Stimulated activated CD4-positive, alpha-beta T cell treated with anti-CD3 and anti-CD28 coated beads, Interleukin-2, amount 100 ng/mL, for 24 hours (primary cell): ENCODE results near the gene FANCC.

Experiments used
- DNase-seq, 2 donors: peaks; one replicate each; pipeline ENCODE4 v3.0.0-alpha.2; 2020

FANCC gene

GRCh38 chr9:95182854-95183563 lies 134.5 kb downstream of the FANCC start:
- no peak for DNase-seq

- no peak for DNase-seq
Measured at GRCh38 chr9:95181835-95182234, 135.7 kb downstream of the FANCC start.

- DNase-seq, result no peak
Measured at GRCh38 chr9:95181226-95181818, 136.2 kb downstream of the FANCC start.

DNA sequence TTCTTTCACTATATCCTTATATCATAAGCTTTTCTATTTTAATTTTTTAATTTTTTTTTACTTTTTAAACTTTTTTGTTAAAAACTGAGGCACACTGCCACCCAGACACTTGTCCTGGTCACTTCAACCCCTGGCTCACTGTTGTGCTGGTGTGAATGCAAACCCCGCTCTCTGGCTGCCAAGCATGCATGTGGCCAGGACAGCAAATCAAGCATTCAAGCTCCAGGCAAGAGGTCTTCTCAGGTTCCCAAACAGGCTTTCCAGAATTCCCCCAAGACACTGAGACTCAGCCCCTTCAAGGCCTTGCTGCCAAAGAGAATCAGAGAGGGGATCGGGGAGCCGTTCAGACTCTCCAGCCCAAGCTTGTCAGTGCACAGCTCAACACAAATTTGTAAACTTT lies 139.9 kb downstream of the FANCC start:
- DNase-seq, result no peak

DNA sequence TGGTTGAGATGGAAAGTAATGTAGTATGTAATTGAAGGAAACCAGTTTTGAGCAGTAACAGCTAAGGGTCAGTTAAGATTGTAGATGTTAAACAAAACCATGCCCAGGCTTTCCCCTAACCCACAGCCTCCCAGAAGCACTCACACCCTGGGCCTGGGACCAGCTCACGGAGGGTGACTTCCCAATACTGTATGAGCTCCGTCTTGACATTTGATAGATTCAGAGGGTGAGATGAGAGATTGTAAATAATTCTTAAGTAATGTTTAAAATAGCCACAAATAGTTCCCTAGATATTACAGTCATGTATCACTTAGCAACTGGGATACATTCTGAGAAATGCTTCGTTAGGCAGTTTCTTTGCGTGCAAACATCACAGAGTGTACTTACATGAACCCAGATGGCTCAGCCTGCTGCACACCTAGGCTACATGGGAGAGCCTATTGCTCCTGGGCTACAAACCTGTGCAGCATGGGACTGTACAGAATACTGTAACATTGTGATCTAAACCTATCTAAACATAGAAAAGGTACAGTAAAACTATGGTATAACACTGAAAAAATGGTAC lies 140.7 kb downstream of the FANCC start:
- no peak for DNase-seq

DNA sequence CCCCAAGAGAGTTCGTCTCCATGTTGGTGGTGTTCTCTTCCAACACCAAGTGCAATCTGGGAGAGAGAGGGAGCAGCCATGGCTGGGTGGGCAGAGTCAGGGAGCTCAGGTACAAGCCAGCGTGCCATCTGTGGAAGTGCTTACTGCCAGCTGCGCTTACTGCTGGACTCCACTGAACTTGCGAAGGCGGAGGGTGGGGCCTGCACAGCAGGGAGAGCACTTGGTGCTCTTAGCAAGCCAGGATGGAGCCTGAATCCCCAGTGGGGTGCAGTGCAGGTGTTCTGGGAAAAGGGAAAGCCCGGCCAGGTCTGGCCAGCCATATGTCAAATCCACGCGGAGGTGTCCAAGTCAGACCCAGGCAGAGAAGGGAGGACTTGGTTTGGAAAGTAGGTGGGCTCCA lies 142.0 kb downstream of the FANCC start:
- DNase-seq, result no peak

DNA sequence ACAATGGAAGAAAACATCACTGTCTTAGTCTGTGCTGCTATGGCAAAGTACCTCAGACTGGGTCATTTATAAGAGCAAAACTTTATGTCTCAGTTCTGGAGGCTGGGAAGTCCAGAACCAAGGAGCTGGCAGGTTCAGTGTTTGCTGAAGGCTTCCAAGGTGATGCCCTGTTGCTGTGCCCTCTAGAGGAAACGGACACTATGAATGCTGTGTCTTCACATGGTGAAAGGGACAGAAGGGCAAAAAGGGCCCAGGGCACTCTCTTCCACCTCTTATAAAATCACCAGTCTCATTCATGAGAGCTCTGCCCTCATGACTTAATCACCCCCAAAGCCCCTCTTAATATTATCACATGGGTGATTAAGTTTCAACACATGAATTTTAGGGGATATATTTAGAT lies 143.5 kb downstream of the FANCC start:
- no peak for DNase-seq

GRCh38 chr9:95171596-95171995 lies 145.9 kb downstream of the FANCC start:
- DNase-seq, result no peak

- DNase-seq, result no peak
Measured at GRCh38 chr9:95171001-95171400, 146.5 kb downstream of the FANCC start.

DNA sequence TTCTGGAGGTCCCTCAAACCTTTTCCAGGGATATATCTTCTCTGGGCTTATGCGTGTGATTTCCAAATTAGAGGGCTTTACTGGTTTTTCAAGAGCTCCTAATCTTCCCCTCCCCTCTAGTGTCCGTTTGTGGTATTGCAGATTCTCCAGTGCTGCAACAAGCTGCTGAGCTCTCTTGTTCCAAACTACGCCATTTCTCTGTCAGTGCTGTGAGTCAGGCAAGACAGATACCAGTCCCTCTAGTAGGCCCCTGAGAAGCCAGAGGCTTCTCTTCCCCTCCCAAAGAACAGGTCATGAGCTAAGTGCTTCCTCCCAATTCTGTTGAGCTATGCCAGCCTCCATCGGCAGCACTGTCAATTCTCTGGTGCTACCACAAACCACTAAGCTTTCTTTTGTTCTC lies 149.5 kb downstream of the FANCC start:
- peak; percentile 57 to 71 for DNase-seq

DNA sequence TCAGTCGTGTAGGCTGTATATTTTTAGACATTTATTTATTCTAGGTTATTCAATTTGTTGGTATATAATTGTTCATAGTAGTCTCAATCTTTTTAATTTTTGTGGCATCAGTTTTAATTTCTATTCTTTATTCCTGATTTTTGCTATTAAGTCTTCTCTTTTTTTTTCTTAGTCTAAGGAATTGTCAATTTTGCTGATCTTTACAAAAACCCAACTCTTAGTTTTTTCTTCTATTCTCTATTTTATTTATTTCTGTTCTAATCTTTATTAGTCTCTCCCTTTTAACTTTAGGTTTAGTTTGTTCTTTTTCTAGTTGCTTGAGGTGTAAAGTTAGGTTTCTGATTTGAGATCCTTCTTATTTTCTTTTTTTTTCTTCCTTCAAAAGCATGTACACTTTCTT lies 152.5 kb downstream of the FANCC start:
- DNase-seq, result no peak

GRCh38 chr9:95157481-95158151 lies 159.9 kb downstream of the FANCC start:
- DNase-seq, result no peak

DNA sequence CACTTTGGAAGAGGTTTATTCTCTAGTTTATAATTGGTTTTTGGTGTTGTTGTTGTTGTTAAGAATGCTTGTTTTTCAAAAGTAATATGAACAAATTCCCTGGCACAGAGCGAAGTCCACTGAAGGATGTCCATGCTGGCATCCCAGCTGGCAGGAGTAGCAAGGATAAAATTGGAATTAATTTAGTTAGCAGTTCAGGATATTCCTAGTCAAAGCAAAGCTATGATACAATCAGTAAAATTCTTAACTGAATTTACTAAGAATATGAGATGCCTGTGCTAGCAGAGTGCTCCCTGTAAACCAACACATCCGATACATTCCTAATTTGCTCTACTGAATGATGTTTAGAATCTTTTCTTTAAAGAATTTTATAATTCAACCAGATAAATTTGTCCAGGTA lies 161.4 kb downstream of the FANCC start:
- DNase-seq, result no peak

GRCh38 chr9:95155220-95155619 lies 162.3 kb downstream of the FANCC start:
- no peak for DNase-seq

DNA sequence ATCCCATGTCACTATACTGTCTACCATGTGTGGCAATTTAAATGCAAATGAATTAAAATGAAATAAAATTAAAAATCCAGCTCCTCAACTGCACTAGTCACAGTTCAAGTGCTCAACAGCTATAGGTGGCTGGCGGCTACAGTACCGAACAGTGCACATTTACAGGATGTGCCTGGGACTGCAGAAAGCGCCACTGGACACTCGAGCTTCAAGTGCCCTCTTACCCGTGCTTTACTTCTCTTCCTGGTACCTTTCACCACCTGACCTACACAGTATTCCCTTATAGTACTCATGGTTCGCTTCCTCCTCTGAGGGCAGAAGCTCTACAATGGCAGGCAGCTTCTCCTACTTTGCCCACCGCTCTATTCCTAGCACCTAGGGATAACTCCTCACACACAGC lies 166.6 kb downstream of the FANCC start:
- no peak for DNase-seq

GRCh38 chr9:95148208-95148520 lies 169.3 kb downstream of the FANCC start:
- no peak for DNase-seq

- no peak for DNase-seq
Measured at GRCh38 chr9:95147452-95148207, 169.9 kb downstream of the FANCC start.

DNA sequence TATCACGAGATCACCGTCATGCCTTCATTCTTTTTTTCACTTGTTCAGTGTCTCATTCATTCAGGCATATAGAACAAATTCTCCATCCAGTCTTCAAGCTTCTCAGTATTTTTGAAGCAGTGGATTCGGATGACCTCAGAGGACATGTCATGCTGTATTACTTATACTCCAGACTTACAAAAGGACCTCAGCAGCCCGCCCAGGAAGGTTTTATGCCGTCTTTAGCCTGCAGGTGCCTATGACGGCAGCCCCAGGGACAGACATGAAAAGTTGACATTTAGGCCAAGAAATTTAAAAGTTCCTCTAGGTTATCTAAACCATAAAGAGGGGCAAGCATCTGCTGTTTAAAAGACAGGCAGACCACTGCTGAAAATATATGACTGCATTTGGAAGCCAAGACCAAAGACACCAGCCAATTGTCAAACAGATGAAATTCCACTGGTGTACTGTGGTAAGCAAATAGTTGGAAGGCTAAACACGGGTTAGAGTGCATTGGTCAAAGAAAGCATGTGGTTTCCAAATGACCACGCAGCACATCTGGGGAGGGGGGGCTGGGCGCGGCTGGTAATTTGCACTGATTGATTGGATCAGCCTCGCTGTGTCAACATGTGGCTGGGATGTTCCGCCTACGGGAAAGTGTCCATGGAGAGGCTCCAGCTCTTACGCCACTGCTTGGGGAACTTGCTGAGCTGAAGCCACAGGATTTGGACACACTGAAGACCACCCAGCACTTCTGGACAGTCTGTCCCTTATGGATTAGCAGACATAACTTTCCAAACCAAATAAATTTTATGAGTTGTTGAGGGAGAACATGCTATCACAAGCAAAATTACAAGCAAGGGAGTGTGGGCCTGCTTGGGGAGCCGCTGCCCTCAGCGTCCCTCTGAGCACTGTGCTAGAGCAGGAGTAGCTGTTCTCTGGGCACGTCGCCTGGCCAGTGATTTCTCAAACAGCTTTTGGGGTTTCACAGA lies 173.6 kb downstream of the FANCC start:
- DNase-seq, result no peak

DNA sequence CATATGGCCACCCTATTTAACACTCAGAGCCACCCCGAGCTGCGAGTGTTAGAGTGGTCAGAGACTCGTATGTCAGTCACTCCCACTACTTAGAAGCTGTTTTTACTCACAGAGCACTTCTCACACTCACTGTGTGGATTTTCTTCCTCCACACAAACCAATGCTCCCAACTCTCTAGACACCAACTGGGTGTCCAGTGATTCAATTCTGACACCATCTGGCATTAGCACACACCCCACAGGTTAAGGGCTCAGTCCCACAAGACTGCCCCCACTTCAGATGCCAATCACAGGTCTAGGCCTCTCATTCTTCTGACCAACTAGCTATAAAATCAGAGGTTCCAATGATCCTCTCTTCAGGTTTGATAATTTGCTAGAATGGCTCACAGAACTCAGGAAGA lies 174.8 kb downstream of the FANCC start:
- no peak for DNase-seq

- no peak for DNase-seq
Measured at GRCh38 chr9:95142315-95142714, 175.2 kb downstream of the FANCC start.

- DNase-seq, result no peak
Measured at GRCh38 chr9:95140821-95141220, 176.7 kb downstream of the FANCC start.

DNA sequence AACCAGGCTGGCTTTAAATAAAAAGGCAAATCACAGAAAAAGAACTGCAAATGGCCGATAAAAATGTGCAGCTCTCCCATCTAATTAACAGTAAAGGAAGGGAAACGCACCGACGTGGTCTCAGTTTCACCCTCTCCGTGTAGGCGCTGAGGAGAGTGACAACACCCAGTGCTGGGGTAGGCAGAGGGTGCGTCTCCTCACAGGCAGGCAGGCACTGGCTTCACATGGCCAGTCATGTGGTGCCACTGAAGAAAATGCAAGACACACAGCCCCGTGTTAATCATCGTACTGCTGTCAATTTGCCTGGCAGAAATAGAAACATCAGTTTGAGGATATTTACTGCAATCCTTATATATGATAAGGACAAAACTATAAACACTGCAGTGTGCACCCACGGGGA lies 178.4 kb downstream of the FANCC start:
- DNase-seq, result no peak
